ENCODE results near the gene STMN1. TPM values are rescaled to one million over a fixed set of nuclear protein-coding genes. Genes with fewer than 3 reads are reported as not detected.
"Not testable (repeated sequence)": the region's sequence is repeated elsewhere in the genome, so short reads cannot be mapped to it uniquely, and the experiment has no call there.

Gene STMN1
- total RNA-seq, 4 donors from 2014 or later: 15.0 to 25.7 (median 16.8) TPM

GRCh38 chr1:25933479-25934365 is 27.5 kb upstream of the STMN1 start:
- H3K9me3 ChIP-seq: no peaks in the 10 kb centered on the region
- peaks cover 0 to 5% (median 0%) of the 10 kb centered on the region in 4 donors for H3K4me1 ChIP-seq
- no peak for DNase-seq (ENCODE audit: extremely low spot score)
- H3K27ac ChIP-seq (replicated peaks in 1 of 4): no peak overlapping the region
- intact Hi-C loops (cut with DNase I): no loop called here
- no peaks in the 10 kb centered on the region for H3K27me3 ChIP-seq
- no peak overlapping the region for H3K4me3 ChIP-seq
- no peak for TF ChIP-seq CTCF (IDR thresholded peaks at IDR 0.05)
- no peak for TF ChIP-seq EP300 (IDR thresholded peaks at IDR 0.05)
- TF ChIP-seq POLR2AphosphoS5 (IDR thresholded peaks at IDR 0.05): no peak
- TF ChIP-seq POLR2A (IDR thresholded peaks at IDR 0.05; ENCODE audit: low read depth): no peak
- WGBS: 72% methylated on average over 13 of the region's 13 CpGs
- no peaks in the 10 kb centered on the region for H3K36me3 ChIP-seq

GRCh38 chr1:25932811-25933400 is 26.7 kb upstream of the STMN1 start:
- H3K9me3 ChIP-seq; H3K4me1 ChIP-seq; H3K36me3 ChIP-seq; H3K27ac ChIP-seq (replicated peaks in 1 of 4); intact Hi-C loops (cut with DNase I); H3K27me3 ChIP-seq; DNase-seq (ENCODE audit: extremely low spot score); H3K4me3 ChIP-seq: not testable (repeated sequence)
- WGBS: 70% methylated on average over 12 of the region's 12 CpGs

- 76% methylated on average over 5 of the region's 5 CpGs for WGBS
- Histone ChIP-seq H3K27me3 (peaks cover 0 to 1% (median 0%) of the 10 kb centered on the region in 4 donors), H3K36me3 (no peaks in the 10 kb centered on the region), H3K4me3 (no peak overlapping the region), H3K9me3 (no peaks in the 10 kb centered on the region), H3K27ac (replicated peaks in 1 of 4) (no peak overlapping the region), H3K4me1 (peaks cover 0 to 8% (median 0%) of the 10 kb centered on the region in 4 donors)
- intact Hi-C loops (cut with DNase I): no loop called here
- TF ChIP-seq CTCF (IDR thresholded peaks at IDR 0.05) (no peak), POLR2AphosphoS5 (IDR thresholded peaks at IDR 0.05) (no peak), POLR2A (IDR thresholded peaks at IDR 0.05; ENCODE audit: low read depth) (no peak)
- no peak for DNase-seq (ENCODE audit: extremely low spot score)
Observed at GRCh38 chr1:25932321-25932720, 26.1 kb upstream of the STMN1 start.

- intact Hi-C loops (cut with DNase I): no loop called here
- Histone ChIP-seq H3K9me3 (no peaks in the 10 kb centered on the region), H3K4me1 (peaks cover 0 to 11% (median 0%) of the 10 kb centered on the region in 4 donors), H3K27me3 (peaks cover 0 to 5% (median 2%) of the 10 kb centered on the region in 4 donors), H3K36me3 (no peaks in the 10 kb centered on the region), H3K4me3 (no peak overlapping the region), H3K27ac (replicated peaks in 1 of 4) (no peak overlapping the region)
- DNase-seq (ENCODE audit: extremely low spot score): no peak
- WGBS: 95% methylated on average over 6 of the region's 7 CpGs
- TF ChIP-seq CTCF (IDR thresholded peaks at IDR 0.05) (no peak), POLR2AphosphoS5 (IDR thresholded peaks at IDR 0.05) (no peak), EP300 (IDR thresholded peaks at IDR 0.05) (no peak), POLR2A (IDR thresholded peaks at IDR 0.05; ENCODE audit: low read depth) (no peak)
Observed at GRCh38 chr1:25929016-25929415, 22.8 kb upstream of the STMN1 start.

GRCh38 chr1:25927521-25928265 is 21.5 kb upstream of the STMN1 start:
- H3K4me3 ChIP-seq: no peak overlapping the region
- H3K36me3 ChIP-seq: no peaks in the 10 kb centered on the region
- peaks cover 0 to 7% (median 2%) of the 10 kb centered on the region in 4 donors for H3K27me3 ChIP-seq
- no peak overlapping the region for H3K27ac ChIP-seq (replicated peaks in 1 of 4)
- DNase-seq (ENCODE audit: extremely low spot score): no peak
- H3K4me1 ChIP-seq: peaks cover 5 to 17% (median 12%) of the 10 kb centered on the region in 4 donors
- WGBS: 100% methylated on average over 5 of the region's 5 CpGs
- no peaks in the 10 kb centered on the region for H3K9me3 ChIP-seq
- intact Hi-C loops (cut with DNase I): no loop called here
- TF ChIP-seq CTCF (IDR thresholded peaks at IDR 0.05) (no peak), EP300 (IDR thresholded peaks at IDR 0.05) (no peak), POLR2A (IDR thresholded peaks at IDR 0.05; ENCODE audit: low read depth) (no peak), POLR2AphosphoS5 (IDR thresholded peaks at IDR 0.05) (no peak)

Measured in esophagus muscularis mucosa (tissue), 4 donors.